Measurements from ENCODE around the gene BCL2L1. TPM values are rescaled to one million over a fixed set of nuclear protein-coding genes. Genes with fewer than 3 reads are reported as not detected.
"Not testable (repeated sequence)": the region's sequence is repeated elsewhere in the genome, so short reads cannot be mapped to it uniquely, and the experiment has no call there.

Gene BCL2L1
- polyA plus RNA-seq, 3 donors = 75.0 to 80.7 (median 78.0) TPM

GRCh38 chr20:31669876-31670275 lies 52.8 kb downstream of the BCL2L1 start:
- DNase-seq (ENCODE audit: extremely low read depth in 1 of 11, low read depth in 9 of 11, low spot score in 4 of 11) = no peak

GRCh38 chr20:31668944-31669343 lies 53.7 kb downstream of the BCL2L1 start:
- DNase-seq (ENCODE audit: extremely low read depth in 1 of 11, low read depth in 9 of 11, low spot score in 4 of 11) = not testable (repeated sequence)

DNA sequence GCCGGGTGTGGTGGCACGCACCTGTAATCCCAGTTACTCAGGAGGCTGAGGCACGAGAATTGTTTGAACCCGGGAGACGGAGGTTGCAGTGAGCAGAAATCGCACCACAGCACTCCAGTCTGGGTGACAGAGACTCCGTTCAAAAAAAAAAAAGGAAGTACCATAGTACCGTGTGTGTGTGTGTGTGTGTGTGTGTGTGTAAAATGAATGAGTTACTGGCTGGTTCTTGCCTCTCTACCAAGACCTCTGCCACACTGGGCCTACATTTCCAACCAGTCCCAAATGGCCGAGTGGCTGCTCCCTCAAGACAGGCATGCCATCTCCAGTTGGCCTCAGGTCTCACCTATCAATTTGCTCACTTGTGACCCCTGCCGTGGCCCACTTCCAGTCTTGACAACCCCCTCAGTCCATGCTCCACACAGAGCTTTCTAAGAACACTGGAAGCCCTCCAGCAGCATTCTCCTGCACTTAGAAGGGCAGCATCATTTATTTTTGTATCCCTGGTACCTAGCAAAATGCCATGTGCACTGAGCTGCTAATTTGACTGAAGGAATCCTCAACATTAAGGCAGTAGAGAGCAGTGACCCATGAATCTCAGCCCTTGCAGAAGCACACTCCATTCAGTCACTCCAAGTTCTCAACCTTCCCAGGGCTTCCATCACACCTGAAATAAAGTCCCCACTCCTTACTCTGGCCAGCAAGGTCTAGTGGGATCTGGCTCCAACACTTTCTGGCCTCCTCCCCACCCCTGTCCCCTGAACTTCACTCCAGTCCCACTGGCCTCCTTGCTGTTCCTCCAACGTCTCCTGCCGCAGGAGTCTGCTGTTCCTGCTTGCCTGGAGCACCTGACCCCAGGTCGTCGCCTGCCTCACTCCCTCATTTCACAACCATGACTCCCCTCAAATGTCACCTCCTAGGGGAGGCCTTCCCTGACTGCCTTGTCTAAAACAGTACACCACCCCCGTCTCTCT lies 55.1 kb downstream of the BCL2L1 start:
- DNase-seq (ENCODE audit: extremely low read depth in 1 of 11, low read depth in 9 of 11, low spot score in 4 of 11) = no peak

DNA sequence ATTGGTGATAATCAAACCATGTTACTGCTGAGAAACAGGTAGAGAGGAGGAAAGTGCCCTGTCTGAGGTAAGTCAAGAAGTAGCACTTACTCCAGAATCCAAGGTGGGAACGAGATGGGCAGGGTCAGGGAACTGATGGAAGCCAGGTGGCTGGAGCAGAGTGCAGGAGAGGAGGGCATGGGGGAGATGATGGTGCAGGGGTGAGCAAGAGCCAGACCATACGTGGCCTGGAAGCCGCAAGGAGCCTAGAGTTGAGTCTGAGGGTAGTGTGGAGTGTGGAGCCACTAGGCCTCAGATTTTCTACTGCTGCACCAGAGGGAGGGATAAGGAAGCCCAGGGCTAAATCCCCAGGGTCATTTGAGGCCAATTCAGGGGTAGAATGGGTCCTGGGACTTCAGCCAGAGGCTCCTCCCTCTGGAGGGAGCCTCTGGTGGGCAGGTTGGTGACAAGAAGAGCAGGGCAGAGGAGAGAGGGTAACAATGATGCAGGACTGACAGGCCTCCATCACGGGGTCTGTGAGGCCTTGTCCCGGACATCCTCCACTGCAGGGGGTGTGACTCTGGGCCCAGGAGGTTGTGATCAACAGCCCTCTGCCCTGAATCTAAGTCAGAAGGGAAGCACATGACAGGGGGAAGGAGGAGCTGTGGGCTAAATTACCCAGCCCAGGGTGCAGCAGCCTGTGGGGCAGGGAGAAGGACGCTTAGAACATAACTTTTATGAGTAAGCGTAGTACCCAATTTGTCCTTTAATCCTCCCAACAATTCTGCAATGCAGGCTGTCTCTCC lies 56.2 kb downstream of the BCL2L1 start:
- DNase-seq (ENCODE audit: extremely low read depth in 1 of 11, low read depth in 9 of 11, low spot score in 4 of 11) = no peak

DNA sequence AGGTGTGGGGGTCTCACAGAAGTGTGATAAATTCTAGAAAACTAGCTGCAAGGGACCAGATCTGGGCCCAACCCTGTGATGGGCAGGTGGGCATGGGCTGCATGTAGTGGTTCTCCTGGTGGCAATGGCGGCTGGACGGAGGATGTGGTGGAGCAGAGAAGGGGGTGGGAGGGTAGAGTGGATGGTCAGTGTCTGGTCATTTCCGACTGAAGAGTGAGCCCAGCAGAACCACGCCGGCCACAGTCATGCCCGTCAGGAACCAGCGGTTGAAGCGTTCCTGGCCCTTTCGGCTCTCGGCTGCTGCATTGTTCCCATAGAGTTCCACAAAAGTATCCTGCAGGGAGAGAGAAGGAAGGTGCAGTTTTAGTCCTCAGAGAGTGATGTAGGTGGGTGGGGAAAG lies 56.9 kb downstream of the BCL2L1 start:
- no peak for DNase-seq (ENCODE audit: extremely low read depth in 1 of 11, low read depth in 9 of 11, low spot score in 4 of 11)

GRCh38 chr20:31664696-31665354 lies 57.8 kb downstream of the BCL2L1 start:
- DNase-seq (ENCODE audit: extremely low read depth in 1 of 11, low read depth in 9 of 11, low spot score in 4 of 11) = no peak

- no peak for DNase-seq (ENCODE audit: extremely low read depth in 1 of 11, low read depth in 9 of 11, low spot score in 4 of 11)
Measured at GRCh38 chr20:31663838-31664695, 58.6 kb downstream of the BCL2L1 start.

GRCh38 chr20:31663524-31663837 lies 59.2 kb downstream of the BCL2L1 start:
- no peak for DNase-seq (ENCODE audit: extremely low read depth in 1 of 11, low read depth in 9 of 11, low spot score in 4 of 11)

DNA sequence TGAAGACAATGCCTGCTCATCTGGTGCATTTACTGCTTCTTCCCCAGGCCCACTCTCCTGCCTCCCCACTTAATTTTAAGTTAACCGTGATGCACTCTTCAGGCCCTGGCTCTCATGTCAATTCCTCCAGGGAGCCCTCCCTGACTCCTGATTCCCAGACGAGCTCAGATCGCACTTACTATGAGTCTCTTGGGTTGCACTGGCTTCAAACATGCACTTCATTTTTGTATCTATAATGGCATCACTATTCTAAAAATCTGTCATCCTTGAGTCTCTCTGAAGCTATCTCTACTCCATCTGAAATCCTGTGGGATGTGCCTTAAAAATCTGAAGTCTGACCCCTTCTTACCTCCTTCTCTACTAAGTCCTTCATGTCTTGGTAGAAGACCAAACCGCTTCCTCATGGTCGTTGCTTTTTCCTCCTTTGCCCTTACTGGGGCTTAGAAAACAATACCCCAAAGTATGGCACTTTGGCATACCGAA lies 60.3 kb downstream of the BCL2L1 start:
- DNase-seq (ENCODE audit: extremely low read depth in 1 of 11, low read depth in 9 of 11, low spot score in 4 of 11) = no peak

GRCh38 chr20:31661625-31662371 lies 60.9 kb downstream of the BCL2L1 start:
- DNase-seq (ENCODE audit: extremely low read depth in 1 of 11, low read depth in 9 of 11, low spot score in 4 of 11) = peak in 10 of 11 donors; percentile 51 to 77 (median 66)

DNA sequence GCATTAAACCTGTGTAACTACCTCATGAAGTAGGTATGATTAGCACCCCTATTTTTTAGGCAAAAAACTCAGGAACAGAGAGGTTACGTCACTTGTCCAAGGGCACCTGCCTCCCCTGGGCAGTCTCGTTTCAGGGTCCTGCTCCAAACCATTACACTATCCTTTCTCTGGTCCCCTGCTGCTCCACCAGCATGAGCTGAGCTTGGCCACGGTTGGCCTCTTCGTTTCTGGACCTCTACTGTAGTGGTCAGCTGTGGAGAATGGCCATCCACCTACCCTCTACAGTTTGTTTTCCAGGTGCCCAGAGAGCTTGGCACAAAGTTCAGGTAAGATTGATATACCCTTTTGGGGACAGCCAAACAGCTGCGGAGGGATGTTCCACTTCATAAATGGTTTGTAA lies 68.1 kb downstream of the BCL2L1 start:
- no peak for DNase-seq (ENCODE audit: extremely low read depth in 1 of 11, low read depth in 9 of 11, low spot score in 4 of 11)

- DNase-seq (ENCODE audit: extremely low read depth in 1 of 11, low read depth in 9 of 11, low spot score in 4 of 11) = no peak
Measured at GRCh38 chr20:31653561-31653960, 69.1 kb downstream of the BCL2L1 start.

- DNase-seq (ENCODE audit: extremely low read depth in 1 of 11, low read depth in 9 of 11, low spot score in 4 of 11) = no peak
Measured at GRCh38 chr20:31652917-31653396, 69.7 kb downstream of the BCL2L1 start.

- DNase-seq (ENCODE audit: extremely low read depth in 1 of 11, low read depth in 9 of 11, low spot score in 4 of 11) = not testable (repeated sequence)
Measured at GRCh38 chr20:31648104-31648503, 74.6 kb downstream of the BCL2L1 start.

GRCh38 chr20:31644701-31645100 lies 78.0 kb downstream of the BCL2L1 start:
- DNase-seq (ENCODE audit: extremely low read depth in 1 of 11, low read depth in 9 of 11, low spot score in 4 of 11) = no peak

- DNase-seq (ENCODE audit: extremely low read depth in 1 of 11, low read depth in 9 of 11, low spot score in 4 of 11) = no peak
Measured at GRCh38 chr20:31643522-31643921, 79.1 kb downstream of the BCL2L1 start.

DNA sequence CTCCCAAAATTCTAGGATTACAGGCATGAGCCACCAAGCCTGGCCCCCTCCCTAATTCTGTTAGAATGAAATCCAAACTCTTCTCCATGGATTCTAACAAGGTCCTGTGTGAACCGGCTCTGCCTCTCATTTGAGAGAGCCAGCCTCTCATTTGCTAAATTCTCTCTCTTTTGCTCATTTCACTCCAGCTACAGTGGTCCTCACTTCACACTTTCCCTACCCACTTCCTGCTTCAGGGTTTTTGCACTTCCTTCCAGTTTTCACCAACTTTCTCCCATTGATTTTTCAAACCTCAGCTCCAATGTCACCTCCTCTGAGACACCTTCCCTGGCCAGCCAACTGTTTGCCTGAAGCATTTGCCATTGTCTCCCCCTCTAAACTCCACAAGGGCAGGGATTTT lies 79.8 kb downstream of the BCL2L1 start:
- DNase-seq (ENCODE audit: extremely low read depth in 1 of 11, low read depth in 9 of 11, low spot score in 4 of 11) = no peak

- no peak for DNase-seq (ENCODE audit: extremely low read depth in 1 of 11, low read depth in 9 of 11, low spot score in 4 of 11)
Measured at GRCh38 chr20:31641391-31641790, 81.3 kb downstream of the BCL2L1 start.

Measured in renal cortex interstitium (tissue), 11 donors.